Stimulated activated CD8-positive, alpha-beta memory T cell treated with anti-CD3 and anti-CD28 coated beads, Interleukin-4, amount 100 ng/mL, for 48 hours (primary cell): ENCODE results near the gene PTGIS.

ENCODE experiments used
- DNase-seq: peaks from one replicate; pipeline ENCODE4 v3.0.0-alpha.2; 2020

The PTGIS gene

DNA sequence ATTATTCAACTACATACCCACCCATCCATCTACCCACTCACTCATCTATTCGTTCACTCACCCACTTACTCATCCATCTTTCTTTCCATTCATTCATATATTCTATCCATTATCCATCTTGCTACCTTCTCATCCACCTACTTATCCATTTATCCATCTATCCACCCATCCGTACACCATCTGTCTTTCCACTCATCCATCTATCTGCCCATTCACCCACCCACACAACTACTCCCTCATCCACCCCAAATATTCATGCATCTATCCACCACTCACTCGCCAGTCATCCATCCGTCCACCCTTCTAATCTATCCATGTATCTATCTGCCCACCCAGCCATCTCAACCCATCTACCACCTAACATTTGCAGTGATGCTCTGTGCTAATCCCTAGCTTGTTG is 71.9 kb downstream of the PTGIS start:
- no peak for DNase-seq

- no peak for DNase-seq
Observed at GRCh38 chr20:49490689-49491088, 77.2 kb downstream of the PTGIS start.

GRCh38 chr20:49489688-49490087 is 78.2 kb downstream of the PTGIS start:
- no peak for DNase-seq

- DNase-seq: no peak
Observed at GRCh38 chr20:49486064-49486463, 81.9 kb downstream of the PTGIS start.

DNA sequence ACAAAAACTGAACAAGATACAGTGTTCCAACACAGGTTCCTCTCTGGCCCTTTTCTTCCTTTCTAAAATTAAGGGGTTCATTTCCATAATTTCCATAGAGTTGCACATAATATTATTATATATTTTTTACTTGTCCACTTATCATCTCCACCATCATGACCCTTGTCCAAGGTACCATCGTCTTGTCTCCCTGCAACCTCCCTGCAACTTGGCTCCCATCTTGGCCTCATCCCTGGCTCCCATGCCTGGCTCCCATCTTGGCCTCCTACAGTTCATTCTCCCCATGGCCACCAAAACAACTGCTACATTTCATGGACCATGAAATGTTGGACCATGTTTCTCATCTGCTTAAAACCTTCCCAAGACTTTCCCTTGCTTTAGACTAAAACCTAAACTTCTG is 82.4 kb downstream of the PTGIS start:
- DNase-seq: no peak

- DNase-seq: peak; percentile 81
Observed at GRCh38 chr20:49484180-49485140, 83.5 kb downstream of the PTGIS start.

GRCh38 chr20:49483696-49484123 is 84.2 kb downstream of the PTGIS start:
- no peak for DNase-seq

GRCh38 chr20:49483018-49483695 is 84.8 kb downstream of the PTGIS start:
- DNase-seq: no peak

GRCh38 chr20:49482621-49483017 is 85.3 kb downstream of the PTGIS start, which contains the start of gene KCNB1:
TSS of gene KCNB1 (minus strand) at chr20:49482668. CDS start at chr20:49482480, 188 bp downstream.
- DNase-seq: peak; percentile 68

GRCh38 chr20:49482173-49482572 is 85.8 kb downstream of the PTGIS start:
- no peak for DNase-seq

- no peak for DNase-seq
Observed at GRCh38 chr20:49481116-49481515, 86.8 kb downstream of the PTGIS start.

DNA sequence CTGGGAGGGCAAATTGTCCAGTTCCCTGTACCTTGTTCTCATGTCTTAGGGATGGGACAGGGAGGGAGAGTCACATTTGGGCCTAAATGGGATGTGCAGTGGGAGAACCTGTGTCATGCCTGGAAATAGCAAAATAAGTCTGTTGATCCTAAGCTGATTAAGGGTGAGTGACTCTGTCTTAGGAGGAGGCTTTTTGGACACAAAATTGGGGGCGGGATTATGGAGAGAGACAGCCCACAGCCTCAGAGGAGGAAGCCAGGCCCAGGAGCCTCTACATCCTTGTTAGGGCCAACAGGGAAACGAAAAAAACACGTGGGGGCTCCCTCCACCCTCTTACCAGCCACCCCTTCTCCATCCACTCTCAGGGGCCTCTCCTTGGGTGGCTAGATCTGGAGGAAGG is 87.7 kb downstream of the PTGIS start:
- no peak for DNase-seq

DNA sequence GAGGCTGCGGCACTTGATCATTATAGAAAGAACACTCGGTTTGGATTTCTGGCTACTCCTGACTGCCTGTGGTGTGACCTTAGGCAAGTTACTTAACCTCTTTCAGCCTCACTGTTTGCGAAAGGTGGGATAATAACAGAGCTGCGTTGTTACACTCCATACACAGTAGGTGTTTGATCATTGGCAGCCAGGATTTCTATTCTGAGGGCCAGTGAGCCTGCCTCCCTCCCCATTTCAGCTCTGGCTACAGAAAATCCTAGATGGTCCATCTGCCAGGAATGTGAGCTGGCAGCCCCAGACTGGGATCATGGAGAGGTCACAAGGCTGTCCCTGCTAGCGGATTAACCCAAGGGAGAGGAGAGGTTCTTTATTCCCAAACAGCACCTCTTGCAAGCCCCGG is 88.2 kb downstream of the PTGIS start:
- no peak for DNase-seq

- no peak for DNase-seq
Observed at GRCh38 chr20:49478754-49479689, 88.9 kb downstream of the PTGIS start.

- no peak for DNase-seq
Observed at GRCh38 chr20:49478266-49478665, 89.7 kb downstream of the PTGIS start.

DNA sequence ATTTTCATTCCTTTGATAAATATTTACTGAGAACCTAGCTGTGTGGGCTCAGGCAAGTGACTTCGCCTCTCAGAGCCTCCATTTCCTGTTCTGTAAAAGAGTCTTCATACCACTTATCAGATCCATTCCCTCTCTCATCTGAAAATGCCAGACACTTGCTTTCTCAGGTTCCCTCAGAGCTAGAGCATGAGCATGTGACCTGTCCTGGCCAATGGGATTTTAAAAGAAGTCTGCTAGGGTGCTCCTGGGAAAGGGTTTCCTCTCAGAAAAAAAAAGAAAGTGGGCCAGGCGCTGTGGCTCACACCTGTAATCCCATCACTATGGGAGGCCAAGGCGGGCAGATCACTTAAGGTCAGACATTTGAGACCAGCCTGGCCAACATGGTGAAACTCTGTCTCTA is 90.7 kb downstream of the PTGIS start:
- DNase-seq: no peak

GRCh38 chr20:49476016-49476355 is 92.0 kb downstream of the PTGIS start:
- DNase-seq: no peak

DNA sequence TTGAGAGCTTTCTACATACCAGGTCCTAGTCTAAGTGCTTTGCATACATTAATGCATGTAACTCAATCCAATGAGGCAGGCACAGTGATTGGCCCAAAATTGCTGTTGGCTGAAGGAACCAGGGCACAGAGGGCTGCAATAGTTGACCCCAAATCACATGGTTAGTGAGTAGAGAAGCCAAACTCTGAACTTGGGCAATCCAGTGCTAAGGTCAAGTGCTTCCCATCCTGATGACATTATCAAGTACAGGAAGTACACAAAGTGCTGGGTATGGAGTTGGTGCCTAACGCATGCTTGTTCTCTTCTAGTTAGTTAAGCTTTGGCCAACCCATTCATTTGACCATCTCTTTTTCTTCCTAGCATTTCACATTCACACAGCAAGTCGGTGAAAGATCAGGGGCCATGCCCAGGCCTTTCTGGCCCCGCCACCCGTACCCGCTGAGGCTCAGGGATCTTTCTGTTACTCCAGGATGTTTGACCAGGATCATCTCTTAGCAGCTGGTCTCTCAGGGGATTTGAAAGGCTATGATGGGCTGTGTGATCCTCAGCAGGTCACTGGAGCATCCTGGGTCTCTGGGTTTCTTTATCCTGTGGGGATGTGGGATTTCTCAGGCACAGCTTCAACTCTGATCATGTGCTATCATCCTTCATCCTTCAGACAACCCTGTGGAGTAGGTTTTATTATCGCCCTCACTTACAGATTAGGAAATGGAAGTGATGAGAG is 92.5 kb downstream of the PTGIS start:
- no peak for DNase-seq

GRCh38 chr20:49471397-49471796 is 96.5 kb downstream of the PTGIS start:
- DNase-seq: no peak

- no peak for DNase-seq
Observed at GRCh38 chr20:49470922-49471321, 97.0 kb downstream of the PTGIS start.

- no peak for DNase-seq
Observed at GRCh38 chr20:49469060-49469459, 98.9 kb downstream of the PTGIS start.

- no peak for DNase-seq
Observed at GRCh38 chr20:49468412-49468811, 99.5 kb downstream of the PTGIS start.
